Dedifferentiated amniotic fluid mesenchymal stem cell (primary cell): ENCODE data around the gene MCFD2.
"Not testable (repeated sequence)": the region's sequence is repeated elsewhere in the genome, so short reads cannot be mapped to it uniquely, and the experiment has no call there.

Experiments
- DNase-seq: peaks from one replicate; pipeline ENCODE4 v3.0.0-alpha.2; 2016; ENCODE audit errors: extremely low spot score

MCFD2 gene

DNA sequence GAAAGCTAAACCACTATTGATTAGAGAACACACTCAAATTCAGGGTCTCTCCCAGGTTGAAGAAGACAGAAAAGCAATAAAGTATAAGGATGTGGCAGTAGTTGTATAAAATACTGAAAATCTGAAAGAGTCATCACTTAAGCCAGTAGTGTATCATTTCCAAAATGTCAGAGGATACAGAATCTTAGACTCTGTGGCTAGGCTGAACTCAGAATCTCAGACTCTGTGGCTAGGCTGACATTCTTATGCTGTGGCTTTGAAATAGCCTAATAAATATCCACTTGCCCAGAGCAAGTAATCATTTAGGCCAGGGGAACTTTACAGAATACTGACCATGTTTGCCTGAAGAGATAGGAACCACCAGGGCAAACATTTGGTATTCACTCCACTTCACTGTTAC lies 13.1 kb downstream of the MCFD2 start:
- no peak for DNase-seq

DNA sequence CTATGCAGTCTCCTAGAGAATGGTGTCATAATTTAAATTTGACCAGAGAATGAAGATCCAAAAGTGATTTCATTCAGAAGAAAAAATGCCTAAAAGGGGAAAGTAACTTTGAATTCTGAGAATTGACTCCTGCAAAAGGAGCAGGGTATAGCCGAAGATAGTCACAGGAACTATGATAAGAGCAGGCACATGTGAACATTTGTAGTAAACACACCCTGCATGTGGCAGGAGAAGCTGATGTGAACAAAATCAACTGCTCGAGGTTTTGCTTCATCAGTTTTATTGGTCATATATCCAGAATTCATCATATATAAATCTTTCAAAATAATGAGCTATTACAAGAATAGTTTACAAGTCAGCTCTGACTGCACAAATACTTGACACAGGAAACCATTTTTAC lies 14.0 kb downstream of the MCFD2 start:
- no peak for DNase-seq

DNA sequence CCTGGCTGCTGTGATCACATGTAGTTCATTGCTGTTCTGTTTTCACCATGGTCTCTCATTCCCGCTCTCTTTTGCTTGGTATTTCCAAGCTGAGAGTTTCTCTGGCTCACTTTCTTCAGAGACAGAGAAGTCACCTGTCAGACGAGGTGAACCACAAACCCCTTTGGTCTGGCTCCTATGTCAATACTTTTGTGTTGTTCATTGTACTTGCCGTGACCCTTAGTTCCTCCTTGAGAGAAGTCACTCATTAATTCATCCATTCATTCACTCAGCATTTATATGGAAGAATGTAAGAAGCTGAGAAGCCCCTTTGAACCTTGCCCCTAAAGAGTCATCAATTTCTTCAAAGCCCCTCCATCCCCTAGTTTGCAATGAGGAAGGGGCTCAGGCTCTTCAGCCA lies 15.2 kb downstream of the MCFD2 start:
- no peak for DNase-seq

DNA sequence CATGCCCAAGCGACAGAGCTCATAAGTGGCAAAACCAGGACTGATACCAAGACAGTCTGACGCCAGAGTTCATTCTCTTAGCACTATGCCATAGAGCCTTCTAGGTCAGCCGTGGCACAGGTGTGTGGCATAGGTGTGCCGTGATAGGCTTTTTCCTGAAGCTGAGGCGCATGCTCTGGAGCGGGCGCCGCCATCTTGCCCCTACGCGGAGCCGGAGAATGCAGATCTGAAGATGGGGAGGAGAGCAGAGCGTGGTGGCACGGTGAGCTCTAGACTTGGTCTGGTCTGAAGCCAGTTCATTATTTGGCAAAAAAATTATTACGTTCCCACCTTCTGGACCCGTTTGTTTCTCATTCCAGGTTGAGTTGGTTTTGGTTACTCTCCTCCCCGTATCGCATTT lies 16.6 kb downstream of the MCFD2 start:
- DNase-seq = no peak

DNA sequence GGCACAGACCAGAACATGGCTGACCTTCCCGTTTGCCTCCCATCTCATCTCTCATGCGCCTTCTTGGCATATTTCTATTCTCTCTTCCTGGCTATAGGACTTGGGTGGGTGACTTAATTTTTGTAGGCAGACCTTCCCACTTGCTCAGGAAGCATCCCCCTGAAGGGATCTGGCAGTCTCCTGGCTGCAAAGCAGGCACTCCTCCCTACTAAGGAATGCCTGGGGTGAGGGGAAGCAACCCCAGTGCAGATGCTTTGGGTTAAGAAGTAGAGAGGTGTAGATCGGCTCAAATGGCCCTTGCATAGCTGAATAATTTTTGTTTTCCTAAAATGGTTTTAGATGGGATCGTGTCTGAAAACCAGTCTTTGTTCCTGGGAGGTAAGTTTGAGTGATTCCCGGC lies 17.6 kb downstream of the MCFD2 start:
- no peak for DNase-seq

DNA sequence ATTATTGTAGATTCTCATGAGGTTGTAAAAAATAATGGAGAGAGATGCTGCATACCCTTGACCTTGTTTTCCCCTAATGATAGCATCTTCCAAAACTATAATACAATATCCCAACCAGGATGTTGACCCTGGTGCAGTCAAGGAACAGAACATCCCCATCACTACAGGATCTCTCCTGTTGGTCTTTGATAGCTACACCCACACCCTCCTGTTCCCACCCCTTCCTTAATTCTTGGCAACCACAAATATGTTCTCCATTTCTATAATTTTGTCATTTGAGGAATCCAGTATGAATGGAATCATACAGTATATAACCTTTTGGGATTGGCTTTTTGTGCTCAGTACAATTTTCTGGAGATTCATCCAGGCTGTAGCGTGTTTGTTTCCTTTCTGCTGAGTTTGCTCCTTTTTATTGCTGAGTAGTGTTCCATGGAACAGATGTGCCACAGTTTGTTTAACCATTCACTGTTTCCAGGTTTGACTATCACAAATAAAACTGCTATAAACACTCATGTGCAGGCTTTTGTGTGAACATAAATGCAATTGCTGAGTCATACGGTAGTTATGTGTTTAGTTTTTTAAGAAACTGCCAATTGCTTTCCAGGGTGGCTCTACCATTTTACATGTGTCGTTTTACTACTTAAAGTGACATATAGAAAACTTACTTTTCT lies 22.2 kb downstream of the MCFD2 start:
- no peak for DNase-seq

DNA sequence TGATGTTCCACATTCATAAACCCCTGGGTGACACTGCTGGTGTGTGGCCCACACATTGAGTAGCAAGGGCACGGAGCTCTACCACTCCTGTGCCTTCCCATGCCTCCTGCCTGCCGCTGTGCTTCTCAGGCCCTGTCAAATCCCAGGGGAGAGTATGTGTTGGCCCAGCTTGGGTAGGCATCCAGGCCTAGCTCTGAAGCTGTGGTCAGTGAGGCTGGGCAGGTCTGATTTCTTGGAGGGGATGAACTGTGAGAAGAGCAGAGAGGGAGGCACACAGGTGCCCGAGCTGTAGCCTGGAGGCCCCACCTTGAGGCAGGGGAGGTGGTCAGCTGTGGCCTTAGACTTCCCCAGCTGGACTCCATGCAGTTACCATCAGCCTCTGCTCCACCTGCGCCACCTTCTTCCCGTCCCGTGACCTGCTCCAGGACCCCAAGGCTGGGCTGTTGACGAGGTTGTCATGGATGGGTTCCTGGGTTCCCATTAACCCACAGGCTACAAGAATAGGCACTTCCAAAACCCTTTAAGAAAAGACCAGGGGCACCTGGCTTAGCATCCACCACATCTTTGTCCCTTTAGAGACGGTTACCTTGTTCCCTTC lies 23.6 kb downstream of the MCFD2 start:
- no peak for DNase-seq

DNA sequence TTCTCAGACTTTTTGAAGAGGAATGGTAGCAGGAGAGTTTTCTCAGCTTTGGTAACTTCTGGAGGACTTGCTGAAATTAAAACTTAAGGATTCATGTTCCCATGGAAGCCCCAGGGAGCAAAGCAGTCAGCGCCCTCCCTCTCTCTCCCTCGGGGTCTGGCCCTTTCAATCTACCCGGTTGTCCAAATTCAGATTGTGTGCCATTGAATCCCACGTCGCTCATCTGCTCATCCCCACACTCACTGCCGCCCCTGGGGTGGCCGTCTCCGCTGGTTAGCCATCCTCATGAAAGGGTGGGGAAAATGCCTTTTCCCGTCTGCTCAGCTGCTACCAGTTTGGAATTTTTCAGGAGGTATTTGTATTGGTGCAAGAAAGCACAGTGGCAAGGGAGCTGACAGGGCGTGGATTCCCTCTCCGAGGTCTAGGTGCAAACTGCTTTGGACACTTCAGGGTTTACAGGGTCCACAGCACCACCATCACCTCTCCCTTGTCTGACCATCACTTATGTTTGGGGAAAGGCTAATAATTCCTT lies 27.1 kb downstream of the MCFD2 start:
- DNase-seq = no peak

DNA sequence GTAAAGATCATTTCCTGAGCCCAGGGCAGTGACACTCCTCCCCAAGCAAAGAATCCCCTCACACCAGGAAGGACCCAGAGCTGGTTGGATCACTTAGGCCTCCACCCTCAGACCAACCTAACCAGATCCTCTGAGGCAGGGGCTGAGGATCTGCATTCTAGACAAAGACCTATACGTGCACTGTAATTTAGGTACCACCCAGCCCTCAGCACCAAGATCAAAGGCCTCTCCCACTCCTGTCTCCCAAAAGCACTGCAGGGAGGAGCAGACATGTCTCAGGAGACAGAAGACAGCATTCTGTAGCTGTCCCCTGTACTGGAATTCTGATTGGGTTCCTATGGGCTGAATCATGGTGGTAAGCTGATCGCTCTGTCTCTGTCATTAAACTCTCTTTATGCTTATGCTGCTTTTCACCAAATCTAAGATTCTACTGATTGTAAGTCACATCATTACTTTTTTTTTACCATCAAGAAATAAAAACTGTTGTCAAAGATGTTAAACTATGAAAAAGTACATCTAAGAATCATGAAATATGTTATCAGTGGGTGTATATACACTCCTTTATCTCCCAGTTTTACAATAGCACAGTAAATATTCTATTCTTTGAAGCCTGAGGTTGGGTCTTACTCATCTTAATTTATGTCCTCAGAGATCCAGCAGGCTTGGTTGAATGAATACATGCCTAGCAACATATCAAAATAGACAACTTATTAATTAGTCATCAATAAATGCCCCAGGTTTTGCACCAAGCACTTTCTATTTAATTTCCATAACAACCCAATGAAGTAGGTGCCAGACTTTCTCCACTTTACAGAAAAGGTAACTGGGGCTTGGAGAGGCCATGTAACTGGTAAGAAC lies 28.3 kb downstream of the MCFD2 start:
- DNase-seq = no peak

DNA sequence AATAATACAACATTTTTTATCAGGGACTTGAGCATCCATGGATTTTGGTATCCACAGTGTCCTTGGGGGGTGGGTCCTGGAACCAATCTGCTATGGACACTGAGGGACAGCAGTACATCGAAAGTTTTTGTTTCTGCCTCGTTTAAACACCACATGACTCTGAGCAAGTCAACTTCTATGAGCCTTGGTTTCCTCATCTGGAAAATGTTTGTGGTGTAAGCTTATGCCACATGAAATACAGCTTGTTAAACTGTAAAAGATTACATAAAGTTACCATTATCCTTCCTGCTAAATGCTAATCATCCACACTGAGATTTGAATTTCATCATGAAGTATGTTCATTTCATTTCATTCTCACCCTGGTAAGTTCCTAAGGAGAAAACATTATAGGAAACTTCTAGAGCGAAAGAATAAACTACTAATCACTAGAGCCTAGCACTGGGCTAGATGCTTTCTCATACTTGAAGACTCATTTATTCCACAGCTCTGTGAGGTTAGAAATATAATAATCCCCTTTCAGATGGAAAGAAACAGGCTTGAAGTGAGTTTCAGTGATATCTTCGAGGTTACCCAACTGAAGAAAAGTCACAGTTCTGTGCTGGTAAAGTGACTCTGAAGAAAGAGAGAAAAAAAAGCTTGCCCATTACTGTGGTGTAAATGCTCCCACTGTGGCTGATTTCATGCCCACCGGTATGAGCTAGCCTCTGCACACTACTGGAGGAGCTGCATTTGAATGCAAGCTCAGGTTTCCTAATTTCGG lies 29.2 kb downstream of the MCFD2 start:
- no peak for DNase-seq

DNA sequence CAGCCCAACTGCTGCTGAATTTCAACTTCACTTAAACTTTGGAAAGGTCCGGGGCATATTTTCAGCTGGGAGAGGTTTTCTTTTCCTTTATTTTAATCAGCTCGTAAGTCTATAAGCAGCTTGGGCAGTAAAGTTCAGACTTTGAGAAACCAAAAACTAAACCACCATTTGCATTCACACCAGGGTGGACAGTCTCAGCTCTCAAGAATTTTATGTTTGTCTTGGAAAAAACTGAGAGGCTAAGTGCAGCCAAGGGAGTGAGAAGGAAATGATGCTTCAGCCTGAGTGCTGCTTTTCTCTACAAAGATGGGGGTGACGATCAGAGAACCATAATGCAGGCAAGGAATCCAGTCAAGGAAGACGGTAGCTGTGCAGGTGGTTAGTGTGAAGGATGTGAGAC lies 30.2 kb downstream of the MCFD2 start:
- DNase-seq = no peak

DNA sequence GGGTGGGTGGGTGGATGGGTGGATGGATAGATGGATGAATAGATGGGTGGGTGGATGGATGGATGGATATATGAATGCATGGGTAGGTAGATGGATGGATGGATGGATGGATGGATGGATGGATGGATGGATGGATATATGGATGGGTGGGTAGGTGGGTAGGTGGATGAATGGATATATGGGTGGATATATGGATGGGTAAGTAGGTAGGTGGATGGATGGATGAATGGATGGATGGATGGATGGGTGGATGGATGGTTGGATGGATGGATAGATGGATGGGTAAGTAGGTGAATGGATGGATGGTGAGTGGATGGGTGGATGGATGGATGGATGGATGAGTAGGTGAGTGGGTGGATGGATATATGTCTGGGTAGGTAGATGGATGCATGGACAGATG lies 36.1 kb downstream of the MCFD2 start:
- DNase-seq = no peak

DNA sequence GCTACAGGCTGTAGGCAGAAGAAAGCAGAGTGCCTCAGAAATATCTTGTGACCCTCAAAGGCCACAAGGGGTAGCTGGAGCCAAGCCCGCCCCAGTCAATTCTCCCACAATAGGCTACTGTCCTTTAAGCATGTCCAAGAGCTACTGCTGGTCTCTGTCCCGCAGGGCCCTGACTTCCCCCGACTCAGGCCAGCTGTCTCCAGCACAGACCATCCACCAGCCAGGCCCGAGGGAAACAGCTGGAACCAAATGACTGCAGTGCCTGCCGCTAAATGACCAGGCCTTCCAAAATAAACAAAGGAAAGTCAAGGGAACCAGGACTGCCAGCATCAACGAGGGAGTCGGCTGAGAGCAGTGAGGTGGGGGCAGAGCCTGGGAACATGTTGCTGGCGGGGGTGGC lies 36.7 kb downstream of the MCFD2 start:
- DNase-seq = no peak

DNA sequence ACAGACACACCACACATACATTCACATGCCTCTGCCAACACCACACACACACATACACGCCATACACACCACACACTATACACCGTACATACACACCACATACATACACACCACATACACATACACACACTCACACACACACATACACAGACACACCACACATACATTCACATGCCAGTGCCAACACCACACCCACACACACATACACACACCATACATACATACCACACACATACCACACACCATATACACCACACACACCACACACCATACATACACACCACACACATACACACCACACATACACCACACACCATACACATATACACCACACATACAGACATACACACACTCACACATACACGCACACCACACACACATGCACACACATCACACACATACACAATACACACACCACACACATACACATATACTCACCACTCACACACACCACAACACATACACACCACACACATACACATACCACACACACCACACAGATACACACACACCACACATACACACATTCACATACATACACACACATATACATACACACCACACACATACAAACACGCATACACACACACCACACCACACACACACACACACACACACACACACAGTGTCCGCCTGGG lies 37.2 kb downstream of the MCFD2 start:
- DNase-seq = no peak

DNA sequence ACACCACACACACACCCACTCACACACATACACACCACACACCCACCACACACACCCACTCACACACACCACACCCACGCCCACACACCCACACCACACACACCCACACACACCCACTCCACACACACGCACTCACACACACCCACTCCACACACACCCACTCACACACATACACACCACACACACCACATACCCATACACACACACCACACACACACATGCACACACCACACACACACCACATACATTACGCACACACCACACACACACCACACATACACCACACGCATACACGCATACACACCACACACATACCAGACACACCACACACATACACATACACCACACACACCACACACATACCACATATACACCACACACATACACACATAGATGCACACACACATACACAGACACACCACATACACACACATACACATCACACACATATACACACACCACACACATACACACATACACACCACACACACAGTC lies 37.9 kb downstream of the MCFD2 start:
- no peak for DNase-seq

DNA sequence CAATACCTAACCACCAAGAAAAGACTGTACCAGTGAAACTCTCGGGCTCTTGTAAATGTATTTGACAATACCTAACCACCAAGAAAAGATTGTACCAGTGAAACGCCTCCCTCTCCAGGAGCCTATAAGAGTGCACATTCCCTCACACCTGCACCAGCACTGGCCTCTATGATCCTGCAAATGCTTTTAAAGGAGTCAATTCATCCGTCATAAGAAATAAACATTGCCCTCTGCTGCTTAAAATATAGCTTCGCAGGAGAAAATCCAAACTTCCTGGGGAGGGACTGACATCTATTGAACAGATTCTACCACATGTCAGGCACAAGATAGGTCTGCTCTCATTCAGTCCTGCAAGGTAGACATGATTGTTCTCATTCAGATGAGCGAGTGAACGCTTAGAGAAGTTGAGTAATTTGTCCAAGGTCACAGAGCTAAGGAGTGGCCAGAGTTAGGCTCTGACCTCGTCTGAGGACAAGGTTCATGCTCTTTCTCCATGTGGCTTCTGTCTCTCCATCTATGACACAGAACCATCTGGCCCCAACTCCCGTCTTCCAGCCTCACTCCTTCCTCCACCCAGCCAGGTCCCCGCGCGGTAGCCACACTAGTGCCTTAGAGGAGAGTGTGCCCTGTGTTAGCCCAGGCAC lies 38.7 kb downstream of the MCFD2 start:
- DNase-seq = peak; percentile 81

DNA sequence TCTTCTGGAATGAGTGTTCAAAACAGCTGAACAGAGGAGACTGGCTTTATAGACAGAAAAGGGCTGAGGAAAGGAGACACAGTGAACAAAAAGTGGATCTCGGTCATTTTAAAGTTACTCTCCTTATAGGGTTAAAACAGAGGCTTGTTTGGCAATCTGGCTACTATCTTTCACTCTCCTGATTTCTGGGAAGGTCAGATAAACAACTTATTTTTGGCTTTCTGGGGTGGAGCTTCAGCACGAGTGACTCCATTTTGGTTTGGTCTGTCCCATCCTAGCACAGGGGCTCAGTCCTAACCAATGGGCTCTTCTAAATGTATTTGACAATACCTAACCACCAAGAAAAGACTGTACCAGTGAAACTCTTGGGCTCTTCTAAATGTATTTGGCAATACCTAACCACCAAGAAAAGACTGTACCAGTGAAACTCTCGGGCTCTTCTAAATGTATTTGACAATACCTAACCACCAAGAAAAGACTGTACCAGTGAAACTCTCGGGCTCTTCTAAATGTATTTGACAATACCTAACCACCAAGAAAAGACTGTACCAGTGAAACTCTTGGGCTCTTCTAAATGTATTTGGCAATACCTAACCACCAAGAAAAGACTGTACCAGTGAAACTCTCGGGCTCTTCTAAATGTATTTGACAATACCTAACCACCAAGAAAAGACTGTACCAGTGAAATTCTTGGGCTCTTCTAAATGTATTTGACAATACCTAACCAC lies 39.5 kb downstream of the MCFD2 start:
- DNase-seq = not testable (repeated sequence)

DNA sequence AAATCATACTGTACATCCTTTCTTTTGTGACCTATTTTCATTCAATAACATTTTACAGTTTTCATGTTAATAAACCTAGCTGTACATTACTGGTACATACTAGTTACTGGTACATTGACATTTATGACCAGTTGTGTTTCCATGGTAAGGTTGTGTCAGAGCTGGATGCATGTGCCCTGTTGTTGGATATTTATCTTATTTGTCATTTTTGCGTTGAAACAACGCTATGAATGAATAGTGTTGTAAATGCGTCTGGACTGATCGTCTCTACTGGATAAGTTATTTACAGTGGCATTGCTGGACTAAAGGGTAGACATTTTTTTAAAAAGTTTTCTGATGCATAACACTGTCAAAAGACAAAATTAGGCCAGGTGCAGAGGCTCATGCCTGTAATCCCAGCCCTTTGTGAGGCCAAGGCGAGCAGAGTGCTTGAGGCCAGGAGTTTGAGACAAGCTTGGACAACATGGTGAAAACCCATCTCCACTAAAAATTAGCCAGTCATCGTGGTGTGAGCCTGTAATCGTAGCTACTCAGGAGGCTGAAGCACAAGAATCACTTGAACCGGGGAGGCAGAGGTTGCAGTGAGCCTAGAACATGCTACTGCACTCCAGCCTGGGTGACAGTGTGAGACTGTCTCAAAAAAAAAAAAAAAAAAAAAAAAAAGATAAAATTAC lies 40.2 kb downstream of the MCFD2 start:
- DNase-seq = no peak

DNA sequence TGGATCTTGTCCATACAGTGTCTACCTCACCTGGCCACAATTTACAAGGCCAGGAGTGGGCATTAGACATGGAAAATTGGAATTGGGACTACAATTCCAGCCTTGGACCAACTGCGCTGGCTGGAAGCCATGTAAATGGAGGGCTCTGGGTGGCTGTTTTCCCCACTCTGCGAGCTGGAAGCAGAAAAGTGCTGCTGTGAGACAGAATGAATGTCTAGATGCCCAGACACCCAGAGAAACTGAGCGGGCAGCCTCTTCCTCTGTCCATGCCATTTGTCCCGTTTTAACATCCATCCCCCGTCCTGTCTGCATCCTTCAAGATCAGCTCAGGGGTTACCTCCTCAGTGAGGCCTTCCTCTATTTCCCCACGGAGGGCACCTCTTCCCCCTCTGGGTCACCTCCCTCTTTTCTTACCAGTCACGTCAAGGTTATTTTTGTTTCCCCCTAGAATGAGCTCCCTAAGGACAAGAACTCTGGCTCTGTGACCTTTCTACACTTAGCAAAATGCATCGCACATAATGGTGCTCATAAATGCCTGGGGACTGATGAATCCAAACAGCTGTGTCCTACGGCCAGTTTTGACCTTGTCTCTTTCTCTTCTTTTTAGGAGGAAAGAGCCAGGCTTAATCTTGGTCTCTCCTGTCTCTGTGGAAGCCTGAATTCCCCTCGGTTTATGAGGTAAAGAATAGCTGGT lies 41.2 kb downstream of the MCFD2 start:
- no peak for DNase-seq
